Measurements from ENCODE around the gene OR8G1. TPM values are rescaled to one million over a fixed set of nuclear protein-coding genes. Genes with fewer than 3 reads are reported as not detected.

Gene OR8G1
- total RNA-seq, 4 donors from 2014 or later: not detected

GRCh38 chr11:124197999-124198398 lies 42.9 kb upstream of the OR8G1 start:
- no peak overlapping the region for H3K27ac ChIP-seq
- H3K9me3 ChIP-seq: no peaks in the 10 kb centered on the region
- DNase-seq: no peak
- intact Hi-C loops (cut with DNase I; ENCODE audit: low total_unique reads): no loop called here
- no peaks in the 10 kb centered on the region for H3K27me3 ChIP-seq
- no peaks in the 10 kb centered on the region for H3K4me1 ChIP-seq
- no peaks in the 10 kb centered on the region for H3K36me3 ChIP-seq
- TF ChIP-seq CTCF (IDR thresholded peaks at IDR 0.05) (no peak), POLR2A (IDR thresholded peaks at IDR 0.05) (no peak)
- no peak overlapping the region for H3K4me3 ChIP-seq

GRCh38 chr11:124198897-124199296 lies 42.0 kb upstream of the OR8G1 start:
- no peak for DNase-seq
- no peak for TF ChIP-seq POLR2A (IDR thresholded peaks at IDR 0.05)
- no peak for TF ChIP-seq CTCF (IDR thresholded peaks at IDR 0.05)
- Histone ChIP-seq H3K27me3 (no peaks in the 10 kb centered on the region), H3K4me3 (no peak overlapping the region), H3K36me3 (no peaks in the 10 kb centered on the region), H3K9me3 (no peaks in the 10 kb centered on the region), H3K4me1 (no peaks in the 10 kb centered on the region), H3K27ac (no peak overlapping the region)
- intact Hi-C loops (cut with DNase I; ENCODE audit: low total_unique reads): no loop called here

- intact Hi-C loops (cut with DNase I; ENCODE audit: low total_unique reads): no loop called here
- no peaks in the 10 kb centered on the region for H3K4me1 ChIP-seq
Measured at GRCh38 chr11:124199702-124200101, 41.2 kb upstream of the OR8G1 start.

GRCh38 chr11:124200671-124201070 lies 40.2 kb upstream of the OR8G1 start:
- no peak for DNase-seq
- Histone ChIP-seq H3K4me3 (no peak overlapping the region), H3K36me3 (no peaks in the 10 kb centered on the region), H3K27me3 (no peaks in the 10 kb centered on the region), H3K27ac (no peak overlapping the region), H3K4me1 (no peaks in the 10 kb centered on the region), H3K9me3 (no peaks in the 10 kb centered on the region)
- TF ChIP-seq CTCF (IDR thresholded peaks at IDR 0.05): no peak
- TF ChIP-seq POLR2A (IDR thresholded peaks at IDR 0.05): no peak
- intact Hi-C loops (cut with DNase I; ENCODE audit: low total_unique reads): no loop called here

More at GRCh38 chr11:124199702-124200101, 41.2 kb upstream of the OR8G1 start:
- H3K36me3 ChIP-seq: no peaks in the 10 kb centered on the region
- H3K9me3 ChIP-seq: no peaks in the 10 kb centered on the region
- H3K27me3 ChIP-seq: no peaks in the 10 kb centered on the region
- H3K4me3 ChIP-seq: no peak overlapping the region
- H3K27ac ChIP-seq: no peak overlapping the region
- TF ChIP-seq CTCF (IDR thresholded peaks at IDR 0.05) (no peak), POLR2A (IDR thresholded peaks at IDR 0.05) (no peak)
- no peak for DNase-seq

- no peak for TF ChIP-seq POLR2A (IDR thresholded peaks at IDR 0.05)
- no peak for TF ChIP-seq CTCF (IDR thresholded peaks at IDR 0.05)
- intact Hi-C loops (cut with DNase I; ENCODE audit: low total_unique reads): no loop called here
Measured at GRCh38 chr11:124202951-124203350, 37.9 kb upstream of the OR8G1 start.

More at GRCh38 chr11:124202951-124203350, 37.9 kb upstream of the OR8G1 start:
- DNase-seq: no peak
- Histone ChIP-seq H3K4me3 (no peak overlapping the region), H3K4me1 (no peaks in the 10 kb centered on the region), H3K27me3 (no peaks in the 10 kb centered on the region), H3K27ac (no peak overlapping the region), H3K9me3 (no peaks in the 10 kb centered on the region), H3K36me3 (no peaks in the 10 kb centered on the region)

All from uterus (tissue), 4 donors.